HepG2 (cell line): ENCODE results near the gene EEA1. TPM values are rescaled to one million over a fixed set of nuclear protein-coding genes. Genes with fewer than 3 reads are reported as not detected.

Source experiments
- ATAC-seq: fragments of 200-7000 bp; cut with Tn5 transposase; 3 replicates; pipeline ENCODE4 v1.9.1; 2020; ENCODE audit warnings: mild to moderate bottlenecking, moderate library complexity
- BruUV-seq: library from RNA; stranded (reverse); fragments of 400-500 nt; replicated peaks from 2 replicates; lab custom pipeline; 2021; lab: Mats Ljungman, UMichigan
- CTCF ChIA-PET: fragments of 300-600 bp; formaldehyde crosslinking; extraction: SDS; loops from one replicate; lab custom pipeline; 2021; ENCODE audit warnings: low total read pairs, inconsistent platforms, low intra/inter-chr PET ratio; lab: Yijun Ruan, JAX
- POLR2A ChIA-PET: fragments of 350-600 bp; sonication (Branson Sonifier 250); formaldehyde crosslinking; loops from one replicate; lab custom pipeline; 2020; ENCODE audit warnings: antibody characterized with exemption, inconsistent platforms; lab: Yijun Ruan, JAX
- DNase-seq: peaks from one replicate; pipeline ENCODE4 v3.0.0-alpha.2; 2015; ENCODE audit warnings: low spot score
- FAIRE-seq: peaks from 3 replicates; lab custom pipeline; 2011; peaks lifted over from hg19 to GRCh38; lab: Jason Lieb, UNC
- H2AFZ ChIP-seq: one replicate; pipeline ENCODE4 v1.6.1; 2011; ENCODE audit warnings: low read length, inconsistent platforms
- H3K27ac ChIP-seq: fragments of 300-600 bp; 3 replicates; pipeline ENCODE4 v1.8.0; 2011; ENCODE audit warnings: mixed run types, mild to moderate bottlenecking, mixed read lengths, low read length, inconsistent platforms; ENCODE audit not compliant: insufficient read depth; ENCODE audit errors: extremely low read length
- H3K27me3 ChIP-seq, 2 experiments: fragments of 200-600 bp in 1 of 2; 2 replicates in 1 of 2; 3 replicates in 1 of 2; pipeline versions ENCODE4 v1.6.0 to v1.8.0; 2011; ENCODE audit warnings: low read length in 2 of 2, mild to moderate bottlenecking in 2 of 2, moderate library complexity in 2 of 2, inconsistent platforms in 1 of 2; ENCODE audit not compliant: insufficient read depth in 2 of 2, control insufficient read depth in 1 of 2
- H3K36me3 ChIP-seq, 2 experiments: fragments of 200-600 bp in 1 of 2; replicated peaks in 1 of 2; 2 replicates in 1 of 2; 3 replicates in 1 of 2; pipeline versions ENCODE4 v1.5.1 to v1.8.0; 2011; ENCODE audit warnings: low read length in 2 of 2, inconsistent platforms in 1 of 2; ENCODE audit not compliant: insufficient read depth in 2 of 2, control insufficient read depth in 1 of 2
- H3K4me1 ChIP-seq: 2 replicates; pipeline ENCODE4 v1.5.1; 2012; ENCODE audit warnings: low read length, inconsistent platforms; ENCODE audit not compliant: insufficient read depth
- H3K4me2 ChIP-seq: 2 replicates; pipeline ENCODE4 v1.6.0; 2011; ENCODE audit warnings: low read depth, low read length, inconsistent platforms
- H3K4me3 ChIP-seq, 3 experiments: fragments of 200-600 bp in 1 of 3; sonication (generic), shearing (Covaris generic) in 1 of 3; replicated peaks in 1 of 3; 2 replicates each; pipeline ENCODE4 v1.5.1; 2011 to 2016; ENCODE audit warnings: low read length in 3 of 3, inconsistent platforms in 2 of 3, low read depth in 2 of 3, mild to moderate bottlenecking in 2 of 3, control low read depth in 1 of 3, mixed read lengths in 1 of 3; ENCODE audit not compliant: insufficient read depth in 1 of 3
- H3K79me2 ChIP-seq: one replicate; pipeline ENCODE4 v1.6.1; 2011; ENCODE audit warnings: low read length, inconsistent platforms; ENCODE audit not compliant: insufficient read depth
- H3K9ac ChIP-seq: 2 replicates; pipeline ENCODE4 v1.6.0; 2011; ENCODE audit warnings: mild to moderate bottlenecking, low read depth, low read length, inconsistent platforms; ENCODE audit not compliant: insufficient read depth
- H3K9me3 ChIP-seq: 2 replicates; pipeline ENCODE4 v1.5.1; 2012; ENCODE audit warnings: mild to moderate bottlenecking, low read length
- H4K20me1 ChIP-seq: 2 replicates; pipeline ENCODE4 v1.6.0; 2011; ENCODE audit warnings: inconsistent platforms, mild to moderate bottlenecking, low read length, moderate library complexity; ENCODE audit not compliant: insufficient read depth
- NAIF1 ChIP-seq: sonication (generic); formaldehyde crosslinking; IDR thresholded peaks from 2 replicates; pipeline ENCODE4 v1.5.0; 2020; ENCODE audit warnings: mild to moderate bottlenecking, missing genetic modification reagents, borderline replicate concordance
- NR2F6 ChIP-seq, 2 experiments: IDR thresholded peaks; 2 replicates each; pipeline ENCODE4 v1.6.1; 2016; ENCODE audit warnings: antibody characterized with exemption in 1 of 2, mild to moderate bottlenecking in 1 of 2
- SALL2 ChIP-seq: sonication (generic); formaldehyde crosslinking; IDR thresholded peaks from 2 replicates; pipeline ENCODE4 v1.8.1; 2023; ENCODE audit warnings: mild to moderate bottlenecking, missing genetic modification reagents, inconsistent platforms
- TEAD2 ChIP-seq: sonication (generic); formaldehyde crosslinking; IDR thresholded peaks from 2 replicates; pipeline ENCODE4 v1.9.0; 2021; ENCODE audit warnings: missing genetic modification reagents
- WGBS: methylation state at CpG from one replicate; pipeline ENCODE4 v1.1.6; 2017; ENCODE audit warnings: low lambda C conversion rate; 5-methylcytosine and 5-hydroxymethylcytosine counted together
- in situ Hi-C: cut with HindIII; loops from 2 replicates; pipeline ENCODE4 v1.10.0; 2017; ENCODE audit warnings: low pct_unique_long_range_greater_than_20kb; ENCODE audit not compliant: extremely low pct_ligation_motif_present
- intact Hi-C: fragments of 100-400 bp; cut with micrococcal nuclease; formaldehyde crosslinking; loops from one replicate; pipeline ENCODE4 v1.10.0; 2022; ENCODE audit not compliant: unreplicated experiment
- polyA plus RNA-seq, 8 experiments: library from polyadenylated mRNA; depleted of rRNA in 3 of 8; stranded (reverse) in 7 of 8; unstranded in 1 of 8; fragments of >200 nt; fragmentation: Illumina TruSeq in 4 of 8; extraction: Trizol in 4 of 8; gene quantifications; 2 replicates each; pipeline versions ENCODE4 v1.2.1 to v1.2.3, GENCODE V29; 2011 to 2016; ENCODE audit warnings: low read depth in 4 of 8, missing spikeins in 1 of 8, mixed read lengths in 1 of 8; ENCODE audit not compliant: insufficient read depth in 1 of 8
- total RNA-seq, 5 experiments: library from RNA; depleted of rRNA; stranded (reverse); fragments of >200 nt; fragmentation: Illumina TruSeq; extraction: Trizol; gene quantifications; 2 replicates each; pipeline ENCODE4 v1.2.3, GENCODE V29; 2016; ENCODE audit warnings: low read depth in 1 of 5
- TF ChIP-seq, protein P1 (sequence below): sonication (generic); formaldehyde crosslinking; IDR thresholded peaks from 2 replicates; pipeline ENCODE4 v1.5.1; 2020; ENCODE audit warnings: missing genetic modification reagents, mild to moderate bottlenecking, borderline replicate concordance

EEA1 gene
- total and polyA plus RNA-seq, 2 of the 13 experiments (the other 11 are each of a cell fraction or from before 2014, with no cell fraction given): 5.0 to 19.3 TPM

DNA sequence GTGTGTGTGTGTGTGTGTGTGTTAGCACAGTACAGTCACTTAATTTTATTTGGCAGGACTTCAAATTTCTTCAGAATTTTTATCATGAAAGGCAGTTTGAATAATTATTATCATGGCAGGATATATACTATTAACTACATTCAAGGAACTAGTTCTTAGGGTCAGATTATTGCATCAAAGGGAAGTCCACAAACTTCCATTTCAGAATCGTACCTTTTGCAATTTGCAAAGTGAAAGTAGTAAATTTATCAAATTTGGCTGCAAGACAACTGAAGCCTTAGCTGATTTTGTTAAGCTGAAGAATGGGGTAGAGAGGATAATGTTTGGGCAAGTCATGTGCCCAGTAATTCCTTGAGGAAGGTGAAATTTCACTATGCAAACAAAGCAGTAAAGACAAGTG is 158.1 kb downstream of the EEA1 start:
- Histone ChIP-seq H3K9me3 (no peaks in the 10 kb centered on the region), H3K36me3 (peaks cover 0 to 9% of the 10 kb centered on the region in 2 experiments; a peak in 2 of 5 replicates), H3K4me2 (no peak overlapping the region), H3K4me1 (peaks cover 7% of the 10 kb centered on the region), H3K27me3 (no peaks in the 10 kb centered on the region; a peak in 1 of 5 replicates), H3K27ac (no peak overlapping the region), H3K79me2 (no peaks in the 10 kb centered on the region), H3K4me3 (no peak overlapping the region), H3K9ac (no peak overlapping the region), H2AFZ (no peak overlapping the region), H4K20me1 (no peaks in the 10 kb centered on the region)
- intact Hi-C loops (no loop called here), in situ Hi-C loops (no loop called here)
- TF ChIP-seq SALL2 (CRISPR knock-in tag): no peak
- TF ChIP-seq, protein P1, sequence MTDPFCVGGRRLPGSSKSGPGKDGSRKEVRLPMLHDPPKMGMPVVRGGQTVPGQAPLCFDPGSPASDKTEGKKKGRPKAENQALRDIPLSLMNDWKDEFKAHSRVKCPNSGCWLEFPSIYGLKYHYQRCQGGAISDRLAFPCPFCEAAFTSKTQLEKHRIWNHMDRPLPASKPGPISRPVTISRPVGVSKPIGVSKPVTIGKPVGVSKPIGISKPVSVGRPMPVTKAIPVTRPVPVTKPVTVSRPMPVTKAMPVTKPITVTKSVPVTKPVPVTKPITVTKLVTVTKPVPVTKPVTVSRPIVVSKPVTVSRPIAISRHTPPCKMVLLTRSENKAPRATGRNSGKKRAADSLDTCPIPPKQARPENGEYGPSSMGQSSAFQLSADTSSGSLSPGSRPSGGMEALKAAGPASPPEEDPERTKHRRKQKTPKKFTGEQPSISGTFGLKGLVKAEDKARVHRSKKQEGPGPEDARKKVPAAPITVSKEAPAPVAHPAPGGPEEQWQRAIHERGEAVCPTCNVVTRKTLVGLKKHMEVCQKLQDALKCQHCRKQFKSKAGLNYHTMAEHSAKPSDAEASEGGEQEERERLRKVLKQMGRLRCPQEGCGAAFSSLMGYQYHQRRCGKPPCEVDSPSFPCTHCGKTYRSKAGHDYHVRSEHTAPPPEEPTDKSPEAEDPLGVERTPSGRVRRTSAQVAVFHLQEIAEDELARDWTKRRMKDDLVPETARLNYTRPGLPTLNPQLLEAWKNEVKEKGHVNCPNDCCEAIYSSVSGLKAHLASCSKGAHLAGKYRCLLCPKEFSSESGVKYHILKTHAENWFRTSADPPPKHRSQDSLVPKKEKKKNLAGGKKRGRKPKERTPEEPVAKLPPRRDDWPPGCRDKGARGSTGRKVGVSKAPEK (CRISPR knock-in tag): no peak
- no peak for TF ChIP-seq TEAD2 (CRISPR knock-in tag)
- BruUV-seq: no TSS peak
- FAIRE-seq: no peak
- WGBS: 100% methylated on average over 1 of the region's 1 CpG
- ATAC-seq: no peak
- DNase-seq: no peak
- ChIA-PET POLR2A (no interaction called here), CTCF (no interaction called here)

GRCh38 chr12:92769124-92769901 is 159.8 kb downstream of the EEA1 start:
- Histone ChIP-seq H3K9ac (no peak overlapping the region), H3K79me2 (no peaks in the 10 kb centered on the region), H3K4me1 (peaks cover 14% of the 10 kb centered on the region), H3K4me3 (no peak overlapping the region), H3K4me2 (no peak overlapping the region), H3K9me3 (no peaks in the 10 kb centered on the region), H3K27ac (no peak overlapping the region), H2AFZ (no peak overlapping the region), H3K36me3 (0 out of 5 replicates have a peak, but pooled peaks cover 0 to 3% of the 10 kb centered on the region in 2 experiments), H3K27me3 (no peaks in the 10 kb centered on the region; a peak in 1 of 5 replicates), H4K20me1 (no peaks in the 10 kb centered on the region)
- DNase-seq (no peak), ATAC-seq (no peak), FAIRE-seq (no peak)
- intact Hi-C loops (no loop called here), in situ Hi-C loops (no loop called here)
- TF ChIP-seq NAIF1 (CRISPR knock-in tag) (no peak), NR2F6 (IDR thresholded peaks at IDR 0.05) (peak; percentile 26; the same call in 1 of the 2 replicates), NR2F6 (CRISPR knock-in tag; IDR thresholded peaks at IDR 0.05) (no peak)
- BruUV-seq: no TSS peak
- POLR2A ChIA-PET: no interaction called here
- CTCF ChIA-PET: no interaction called here
- WGBS: 79% methylated on average over 4 of the region's 4 CpGs
